Mononuclear cell (primary cell): ENCODE results near the gene PCDHA5. TPM values are rescaled to one million over a fixed set of nuclear protein-coding genes. Genes with fewer than 3 reads are reported as not detected.
"Not testable (repeated sequence)": the region's sequence is repeated elsewhere in the genome, so short reads cannot be mapped to it uniquely, and the experiment has no call there.

ENCODE experiments used
- H3K27me3 ChIP-seq: 2 replicates; pipeline ENCODE4 v1.6.0; 2011; ENCODE audit warnings: low read length, control low read depth; ENCODE audit not compliant: insufficient read depth
- H3K4me1 ChIP-seq: 2 replicates; pipeline ENCODE4 v1.5.1; 2011; ENCODE audit warnings: mild to moderate bottlenecking, low read length, control low read depth; ENCODE audit not compliant: insufficient read depth
- H3K4me3 ChIP-seq: 2 replicates; pipeline ENCODE4 v1.5.1; 2011; ENCODE audit warnings: mild to moderate bottlenecking, low read length, moderate library complexity
- H3K9me3 ChIP-seq: 2 replicates; pipeline ENCODE4 v1.5.1; 2011; ENCODE audit warnings: low read depth, mild to moderate bottlenecking, control low read depth, low read length
- total RNA-seq: library from RNA; depleted of rRNA; stranded (reverse); fragments of >200 nt; gene quantifications from one replicate; pipeline ENCODE4 v1.2.3, GENCODE V29; 2012

Gene PCDHA5
- under 0.01 TPM for total RNA-seq

- peaks cover 26% of the 10 kb centered on the region for H3K27me3 ChIP-seq
- peaks cover 11% of the 10 kb centered on the region for H3K9me3 ChIP-seq
- H3K4me1 ChIP-seq: no peaks in the 10 kb centered on the region
- H3K4me3 ChIP-seq: no peak within 1 kb of the TSS
Observed at GRCh38 chr5:140821375-140822280, at the start of gene PCDHA5. Gene PCDHA5, plus strand, starts transcription at chr5:140821613.

- Histone ChIP-seq H3K9me3 (peaks cover 13% of the 10 kb centered on the region), H3K4me3 (no peak overlapping the region)
Observed at GRCh38 chr5:140780512-140780911, 40.9 kb upstream of the PCDHA5 start.

GRCh38 chr5:140785905-140786686 is 35.3 kb upstream of the PCDHA5 start, which contains the start of gene PCDHA1:
Gene PCDHA1, plus strand, starts transcription at chr5:140786140.
- H3K27me3 ChIP-seq: peaks cover 31% of the 10 kb centered on the region
- no peak within 1 kb of the TSS for H3K4me3 ChIP-seq
- peaks cover 46% of the 10 kb centered on the region for H3K9me3 ChIP-seq
- H3K4me1 ChIP-seq: no peaks in the 10 kb centered on the region

More at GRCh38 chr5:140780512-140780911, 40.9 kb upstream of the PCDHA5 start:
- peaks cover 7% of the 10 kb centered on the region for H3K27me3 ChIP-seq
- H3K4me1 ChIP-seq: no peaks in the 10 kb centered on the region

- Histone ChIP-seq H3K27me3 (peaks cover 34% of the 10 kb centered on the region), H3K9me3 (peaks cover 40% of the 10 kb centered on the region)
- not testable (repeated sequence) for H3K4me3 ChIP-seq, H3K4me1 ChIP-seq
Observed at GRCh38 chr5:140787422-140787821, 34.0 kb upstream of the PCDHA5 start.

- H3K4me3 ChIP-seq, H3K4me1 ChIP-seq: not testable (repeated sequence)
- Histone ChIP-seq H3K9me3 (peaks cover 45% of the 10 kb centered on the region), H3K27me3 (peaks cover 36% of the 10 kb centered on the region)
Observed at GRCh38 chr5:140787849-140788504, 33.4 kb upstream of the PCDHA5 start.

GRCh38 chr5:140791089-140791488 is 30.3 kb upstream of the PCDHA5 start:
- no peak overlapping the region for H3K4me3 ChIP-seq
- no peaks in the 10 kb centered on the region for H3K4me1 ChIP-seq
- H3K9me3 ChIP-seq: peaks cover 60% of the 10 kb centered on the region
- H3K27me3 ChIP-seq: peaks cover 51% of the 10 kb centered on the region

- Histone ChIP-seq H3K27me3 (peaks cover 33% of the 10 kb centered on the region), H3K9me3 (peaks cover 40% of the 10 kb centered on the region), H3K4me3 (no peak within 1 kb of the TSS)
Observed at GRCh38 chr5:140794595-140795258, 26.7 kb upstream of the PCDHA5 start, which contains the start of gene PCDHA2. Gene PCDHA2, plus strand, starts transcription at chr5:140794852.

GRCh38 chr5:140795259-140795641 is 26.2 kb upstream of the PCDHA5 start:
- Histone ChIP-seq H3K4me1 (no peaks in the 10 kb centered on the region), H3K4me3 (no peak overlapping the region), H3K27me3 (peaks cover 31% of the 10 kb centered on the region), H3K9me3 (peaks cover 38% of the 10 kb centered on the region)

More at GRCh38 chr5:140794595-140795258, 26.7 kb upstream of the PCDHA5 start, which contains the start of gene PCDHA2:
- H3K4me1 ChIP-seq: no peaks in the 10 kb centered on the region

- H3K4me3 ChIP-seq, H3K4me1 ChIP-seq: not testable (repeated sequence)
- Histone ChIP-seq H3K9me3 (peaks cover 41% of the 10 kb centered on the region), H3K27me3 (peaks cover 41% of the 10 kb centered on the region)
Observed at GRCh38 chr5:140796072-140796717, 25.2 kb upstream of the PCDHA5 start.

GRCh38 chr5:140796718-140797095 is 24.7 kb upstream of the PCDHA5 start:
- no peak overlapping the region for H3K4me3 ChIP-seq
- peaks cover 41% of the 10 kb centered on the region for H3K9me3 ChIP-seq
- H3K4me1 ChIP-seq: no peaks in the 10 kb centered on the region
- peaks cover 44% of the 10 kb centered on the region for H3K27me3 ChIP-seq

GRCh38 chr5:140800816-140801493 is 20.5 kb upstream of the PCDHA5 start, which contains the start of gene PCDHA3:
Gene PCDHA3, plus strand, starts transcription at chr5:140801057.
- H3K4me1 ChIP-seq: no peaks in the 10 kb centered on the region

GRCh38 chr5:140801494-140801841 is 19.9 kb upstream of the PCDHA5 start:
- Histone ChIP-seq H3K9me3 (peaks cover 23% of the 10 kb centered on the region), H3K4me1 (no peaks in the 10 kb centered on the region), H3K4me3 (no peak overlapping the region), H3K27me3 (peaks cover 24% of the 10 kb centered on the region)

More at GRCh38 chr5:140800816-140801493, 20.5 kb upstream of the PCDHA5 start, which contains the start of gene PCDHA3:
- Histone ChIP-seq H3K9me3 (peaks cover 18% of the 10 kb centered on the region), H3K4me3 (no peak within 1 kb of the TSS), H3K27me3 (peaks cover 24% of the 10 kb centered on the region)

- not testable (repeated sequence) for H3K4me1 ChIP-seq, H3K4me3 ChIP-seq
- Histone ChIP-seq H3K9me3 (peaks cover 28% of the 10 kb centered on the region), H3K27me3 (peaks cover 29% of the 10 kb centered on the region)
Observed at GRCh38 chr5:140802381-140802780, 19.0 kb upstream of the PCDHA5 start.
